Activated T-cell treated with anti-CD3 and anti-CD28 coated beads, Interleukin-2, amount 50 U/mL, for 24 hours (primary cell): ENCODE measurements around the gene MYOZ2.

Experiments
- DNase-seq: peaks from one replicate; pipeline ENCODE4 v3.0.0-alpha.2; 2020
- H3K27ac Mint-ChIP-seq: 2 replicates; pipeline ENCODE4 v1.8.0; 2020; ENCODE audit warnings: mild to moderate bottlenecking, mixed read lengths
- H3K27me3 Mint-ChIP-seq: 2 replicates; pipeline ENCODE4 v1.8.0; 2020; ENCODE audit warnings: mixed read lengths
- H3K36me3 Mint-ChIP-seq: 2 replicates; pipeline ENCODE4 v1.8.0; 2020; ENCODE audit warnings: low read depth, mixed read lengths
- H3K4me1 Mint-ChIP-seq: 2 replicates; pipeline ENCODE4 v1.8.0; 2020; ENCODE audit warnings: low read depth, mixed read lengths
- H3K4me3 Mint-ChIP-seq: 2 replicates; pipeline ENCODE4 v1.8.0; 2020; ENCODE audit warnings: mild to moderate bottlenecking, moderate library complexity, mixed read lengths
- H3K9me3 Mint-ChIP-seq: 2 replicates; pipeline ENCODE4 v1.8.0; 2020; ENCODE audit warnings: mixed read lengths

MYOZ2 gene

GRCh38 chr4:119229908-119230687 lies 94.5 kb downstream of the MYOZ2 start:
- peaks cover 58% of the 10 kb centered on the region for H3K4me1 Mint-ChIP-seq
- no peak for DNase-seq
- H3K36me3 Mint-ChIP-seq, result peaks cover 34% of the 10 kb centered on the region
- H3K4me3 Mint-ChIP-seq, result no peak overlapping the region
- no peaks in the 10 kb centered on the region for H3K27me3 Mint-ChIP-seq
- peaks cover 4% of the 10 kb centered on the region for H3K9me3 Mint-ChIP-seq
- no peak overlapping the region for H3K27ac Mint-ChIP-seq

- no peak for DNase-seq
- H3K9me3 Mint-ChIP-seq, result peaks cover 3% of the 10 kb centered on the region
- peaks cover 65% of the 10 kb centered on the region for H3K4me1 Mint-ChIP-seq
- H3K27me3 Mint-ChIP-seq, result no peaks in the 10 kb centered on the region
- no peak overlapping the region for H3K27ac Mint-ChIP-seq
- H3K4me3 Mint-ChIP-seq, result no peak overlapping the region
- peaks cover 41% of the 10 kb centered on the region for H3K36me3 Mint-ChIP-seq
Measured at GRCh38 chr4:119231491-119231890, 95.9 kb downstream of the MYOZ2 start.

- peaks cover 3% of the 10 kb centered on the region for H3K9me3 Mint-ChIP-seq
- no peak for DNase-seq
- H3K27ac Mint-ChIP-seq, result no peak overlapping the region
- H3K4me1 Mint-ChIP-seq, result peaks cover 71% of the 10 kb centered on the region
- no peaks in the 10 kb centered on the region for H3K27me3 Mint-ChIP-seq
- no peak overlapping the region for H3K4me3 Mint-ChIP-seq
- H3K36me3 Mint-ChIP-seq, result peaks cover 48% of the 10 kb centered on the region
Measured at GRCh38 chr4:119232286-119232685, 96.7 kb downstream of the MYOZ2 start.

- no peak overlapping the region for H3K4me3 Mint-ChIP-seq
- H3K36me3 Mint-ChIP-seq, result peaks cover 50% of the 10 kb centered on the region
Measured at GRCh38 chr4:119233191-119233590, 97.6 kb downstream of the MYOZ2 start.

GRCh38 chr4:119233750-119234149 lies 98.1 kb downstream of the MYOZ2 start:
- no peak for DNase-seq
- H3K27ac Mint-ChIP-seq, result peak overlapping the region; percentile 77
- H3K4me1 Mint-ChIP-seq, result peaks cover 70% of the 10 kb centered on the region
- H3K9me3 Mint-ChIP-seq, result peaks cover 3% of the 10 kb centered on the region
- H3K27me3 Mint-ChIP-seq, result no peaks in the 10 kb centered on the region
- H3K4me3 Mint-ChIP-seq, result no peak overlapping the region
- peaks cover 54% of the 10 kb centered on the region for H3K36me3 Mint-ChIP-seq

More at GRCh38 chr4:119233191-119233590, 97.6 kb downstream of the MYOZ2 start:
- Mint-ChIP-seq H3K4me1 (peaks cover 71% of the 10 kb centered on the region), H3K27ac (peak overlapping the region; percentile 77), H3K27me3 (no peaks in the 10 kb centered on the region), H3K9me3 (peaks cover 3% of the 10 kb centered on the region)
- no peak for DNase-seq

GRCh38 chr4:119237201-119237600 lies 101.6 kb downstream of the MYOZ2 start:
- no peaks in the 10 kb centered on the region for H3K27me3 Mint-ChIP-seq
- peaks cover 1% of the 10 kb centered on the region for H3K9me3 Mint-ChIP-seq
- H3K4me3 Mint-ChIP-seq, result no peak overlapping the region
- peaks cover 58% of the 10 kb centered on the region for H3K36me3 Mint-ChIP-seq
- DNase-seq, result no peak
- peak overlapping the region; percentile 67 for H3K27ac Mint-ChIP-seq
- H3K4me1 Mint-ChIP-seq, result peaks cover 54% of the 10 kb centered on the region
